Neutrophil (primary cell): ENCODE results near the gene IBSP.
A peak's percentile ranks its signal among the peaks of the same experiment; 100 is the strongest.

Experiments used
- H3K27ac ChIP-seq: fragments of 200-600 bp; sonication (generic); 2 replicates; pipeline ENCODE4 v1.5.1; 2016; ENCODE audit warnings: mild to moderate bottlenecking, moderate library complexity
- H3K27me3 ChIP-seq: fragments of 200-600 bp; sonication (generic); 2 replicates; pipeline ENCODE4 v1.6.0; 2016; ENCODE audit warnings: mild to moderate bottlenecking
- H3K36me3 ChIP-seq: fragments of 200-600 bp; sonication (generic); 2 replicates; pipeline ENCODE4 v1.5.1; 2017
- H3K4me1 ChIP-seq, 2 experiments: fragments of 200-600 bp in 1 of 2; sonication (generic) in 1 of 2; 1 replicate in 1 of 2; 2 replicates in 1 of 2; pipeline versions ENCODE4 v1.5.1 to v1.6.1; 2013 to 2016; ENCODE audit warnings: low read depth in 1 of 2, low read length in 1 of 2, mild to moderate bottlenecking in 1 of 2, moderate library complexity in 1 of 2; ENCODE audit not compliant: control insufficient read depth in 1 of 2, insufficient read depth in 1 of 2
- H3K4me3 ChIP-seq, 2 experiments: fragments of 200-600 bp in 1 of 2; sonication (generic) in 1 of 2; 1 replicate in 1 of 2; 2 replicates in 1 of 2; pipeline ENCODE4 v1.5.1; 2013 to 2016; ENCODE audit warnings: low read depth in 1 of 2, low read length in 1 of 2, mild to moderate bottlenecking in 1 of 2, moderate library complexity in 1 of 2
- H3K9me3 ChIP-seq: fragments of 200-600 bp; sonication (generic); 2 replicates; pipeline ENCODE4 v1.5.1; 2016
- TF ChIP-seq, protein P1 (sequence below): fragments of 200-600 bp; sonication (generic); IDR thresholded peaks from 2 replicates; pipeline ENCODE4 v1.5.1; 2016; ENCODE audit warnings: antibody characterized with exemption

The IBSP gene

DNA sequence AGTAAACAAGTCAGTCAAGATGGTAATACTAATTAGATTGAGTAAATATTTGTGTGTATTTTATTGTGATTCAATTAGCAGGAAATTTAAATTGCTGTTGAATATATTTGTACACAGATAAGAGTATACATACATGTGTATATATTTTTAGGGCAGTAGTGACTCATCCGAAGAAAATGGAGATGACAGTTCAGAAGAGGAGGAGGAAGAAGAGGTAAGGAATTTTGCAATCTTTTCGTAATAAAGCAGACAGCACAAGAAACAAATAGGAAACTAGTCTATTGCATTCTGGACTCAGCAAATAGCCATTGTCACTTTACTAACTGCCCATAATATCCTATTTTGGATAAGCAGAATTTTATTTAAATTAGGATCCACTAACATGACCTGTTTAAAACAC lies 6.6 kb downstream of the IBSP start:
- peaks cover 10 to 15% of the 10 kb centered on the region in 2 experiments for H3K4me1 ChIP-seq

DNA sequence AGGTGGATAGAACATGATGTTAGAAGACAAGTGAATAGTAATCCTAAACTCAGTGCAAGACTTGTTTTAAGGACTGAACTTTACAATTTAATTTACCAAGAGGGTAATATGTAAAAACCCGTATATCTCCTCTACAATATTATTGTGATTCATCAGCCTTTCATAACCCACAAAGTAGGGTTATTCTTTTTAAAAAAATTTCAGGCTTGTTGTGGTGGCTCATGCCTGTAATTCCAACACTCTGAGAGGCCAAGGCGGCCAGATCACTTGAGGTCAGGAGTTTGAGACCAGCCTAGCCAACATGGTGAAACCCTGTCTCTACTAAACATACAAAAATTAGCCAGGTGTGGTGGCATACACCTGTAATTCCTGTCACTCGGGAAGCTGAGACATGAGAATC lies 7.2 kb downstream of the IBSP start:
- TF ChIP-seq, protein P1, sequence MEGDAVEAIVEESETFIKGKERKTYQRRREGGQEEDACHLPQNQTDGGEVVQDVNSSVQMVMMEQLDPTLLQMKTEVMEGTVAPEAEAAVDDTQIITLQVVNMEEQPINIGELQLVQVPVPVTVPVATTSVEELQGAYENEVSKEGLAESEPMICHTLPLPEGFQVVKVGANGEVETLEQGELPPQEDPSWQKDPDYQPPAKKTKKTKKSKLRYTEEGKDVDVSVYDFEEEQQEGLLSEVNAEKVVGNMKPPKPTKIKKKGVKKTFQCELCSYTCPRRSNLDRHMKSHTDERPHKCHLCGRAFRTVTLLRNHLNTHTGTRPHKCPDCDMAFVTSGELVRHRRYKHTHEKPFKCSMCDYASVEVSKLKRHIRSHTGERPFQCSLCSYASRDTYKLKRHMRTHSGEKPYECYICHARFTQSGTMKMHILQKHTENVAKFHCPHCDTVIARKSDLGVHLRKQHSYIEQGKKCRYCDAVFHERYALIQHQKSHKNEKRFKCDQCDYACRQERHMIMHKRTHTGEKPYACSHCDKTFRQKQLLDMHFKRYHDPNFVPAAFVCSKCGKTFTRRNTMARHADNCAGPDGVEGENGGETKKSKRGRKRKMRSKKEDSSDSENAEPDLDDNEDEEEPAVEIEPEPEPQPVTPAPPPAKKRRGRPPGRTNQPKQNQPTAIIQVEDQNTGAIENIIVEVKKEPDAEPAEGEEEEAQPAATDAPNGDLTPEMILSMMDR: no peak
- Histone ChIP-seq H3K9me3 (no peaks in the 10 kb centered on the region), H3K4me3 (no peak overlapping the region), H3K27ac (peak overlapping the region; percentile 13), H3K36me3 (no peaks in the 10 kb centered on the region), H3K4me1 (peaks cover 10 to 15% of the 10 kb centered on the region in 2 experiments), H3K27me3 (no peaks in the 10 kb centered on the region)

More for the DNA sequence above, 6.6 kb downstream of the IBSP start:
- Histone ChIP-seq H3K36me3 (no peaks in the 10 kb centered on the region), H3K27ac (peak overlapping the region; percentile 13), H3K4me3 (no peak overlapping the region), H3K27me3 (no peaks in the 10 kb centered on the region), H3K9me3 (no peaks in the 10 kb centered on the region)
- TF ChIP-seq, protein P1: no peak

DNA sequence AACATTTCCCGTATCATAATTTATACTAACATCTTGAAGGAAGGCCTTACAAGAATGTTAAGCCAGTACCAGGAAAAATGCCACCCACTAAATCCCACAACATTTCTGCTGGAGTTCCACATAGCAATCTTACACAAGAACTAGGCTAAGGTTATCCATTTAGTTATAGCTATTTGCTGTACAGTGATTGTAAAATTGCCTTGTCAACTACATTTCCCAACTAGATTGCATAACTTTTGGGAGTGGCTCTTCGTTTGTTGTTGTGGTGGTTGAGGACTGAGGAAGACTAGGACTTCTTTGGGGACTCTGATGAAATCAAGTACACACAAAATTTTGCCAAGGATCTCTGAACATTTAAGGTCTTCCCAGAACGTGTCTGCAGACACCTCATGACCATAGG lies 8.0 kb downstream of the IBSP start:
- Histone ChIP-seq H3K27me3 (no peaks in the 10 kb centered on the region), H3K4me3 (no peak overlapping the region), H3K27ac (peak overlapping the region; percentile 14), H3K9me3 (no peaks in the 10 kb centered on the region), H3K4me1 (peaks cover 10 to 15% of the 10 kb centered on the region in 2 experiments), H3K36me3 (no peaks in the 10 kb centered on the region)
- TF ChIP-seq, protein P1: no peak

DNA sequence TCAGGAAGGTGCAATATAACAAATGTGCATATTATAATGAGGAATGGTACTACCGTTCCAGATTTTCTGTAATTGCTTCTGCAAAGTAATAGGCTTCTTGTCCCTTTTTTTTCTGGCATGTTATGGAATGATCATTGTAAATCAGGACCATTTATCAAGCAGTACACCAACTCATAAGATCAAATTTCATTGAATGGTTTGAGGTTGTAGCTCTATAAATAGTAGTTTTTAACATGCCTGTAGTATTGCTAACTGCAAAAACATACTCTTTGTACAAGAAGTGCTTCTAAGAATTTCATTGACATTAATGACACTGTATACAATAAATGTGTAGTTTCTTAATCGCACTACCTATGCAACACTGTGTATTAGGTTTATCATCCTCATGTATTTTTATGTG lies 12.6 kb downstream of the IBSP start:
- Histone ChIP-seq H3K36me3 (no peaks in the 10 kb centered on the region), H3K4me1 (peaks cover 4 to 6% of the 10 kb centered on the region in 2 experiments)
- TF ChIP-seq, protein P1: no peak

DNA sequence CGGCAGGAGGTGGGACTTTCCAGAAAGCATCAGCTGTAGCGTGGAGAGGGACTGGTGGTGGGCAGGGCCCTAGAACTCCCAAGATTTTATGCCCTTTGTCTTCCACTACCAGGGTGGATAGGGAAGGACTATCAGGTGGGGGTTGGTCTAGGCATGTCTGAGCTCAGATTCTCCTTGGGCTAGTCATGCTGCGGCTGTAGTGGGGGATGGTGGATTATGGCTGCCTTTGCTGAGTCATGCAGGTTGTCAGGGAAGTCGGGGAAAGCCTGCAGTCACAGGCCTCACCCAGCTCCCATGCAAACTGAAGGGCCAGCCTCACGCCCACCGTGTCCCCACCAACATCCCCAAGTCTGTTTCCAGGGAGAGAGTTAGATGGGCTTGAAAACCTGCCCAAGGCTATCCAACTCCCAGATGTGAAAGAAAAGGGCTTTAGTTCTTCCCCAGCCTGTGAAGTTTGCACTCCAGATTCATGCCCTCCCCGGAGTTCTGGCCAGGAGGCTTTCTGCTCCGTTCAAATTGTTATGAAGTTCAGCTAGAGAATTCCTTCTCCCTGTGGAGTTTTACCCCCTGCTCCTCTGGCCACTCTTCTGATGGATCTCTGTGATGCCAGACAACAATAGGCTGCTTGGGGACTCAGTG lies 20.0 kb downstream of the IBSP start:
- no peak overlapping the region for H3K4me3 ChIP-seq
- TF ChIP-seq, protein P1: no peak
- no peaks in the 10 kb centered on the region for H3K9me3 ChIP-seq
- no peaks in the 10 kb centered on the region for H3K27me3 ChIP-seq
- H3K27ac ChIP-seq: no peak overlapping the region
- no peaks in the 10 kb centered on the region for H3K36me3 ChIP-seq
- no peaks in the 10 kb centered on the region for H3K4me1 ChIP-seq

More for the DNA sequence above, 12.6 kb downstream of the IBSP start:
- Histone ChIP-seq H3K27me3 (no peaks in the 10 kb centered on the region), H3K9me3 (no peaks in the 10 kb centered on the region), H3K4me3 (no peak overlapping the region), H3K27ac (no peak overlapping the region)
